SU-DHL-6 (cell line): Measurements from ENCODE around the gene C6orf89.

Source experiments
- CTCF ChIP-seq: fragments of 200-600 bp; sonication (generic); IDR thresholded peaks from one replicate; pipeline ENCODE4 v1.5.1; 2017; ENCODE audit warnings: antibody characterized with exemption, mild to moderate bottlenecking, low read length, moderate library complexity; ENCODE audit not compliant: insufficient read depth, poor library complexity, severe bottlenecking
- EZH2phosphoT487 ChIP-seq: fragments of 200-600 bp; sonication (generic), shearing (Covaris generic); conservative IDR thresholded peaks from 2 replicates; pipeline ENCODE4 v1.6.1; 2018; ENCODE audit warnings: mild to moderate bottlenecking, antibody characterized with exemption, low read length, moderate library complexity, mixed read lengths

DNA sequence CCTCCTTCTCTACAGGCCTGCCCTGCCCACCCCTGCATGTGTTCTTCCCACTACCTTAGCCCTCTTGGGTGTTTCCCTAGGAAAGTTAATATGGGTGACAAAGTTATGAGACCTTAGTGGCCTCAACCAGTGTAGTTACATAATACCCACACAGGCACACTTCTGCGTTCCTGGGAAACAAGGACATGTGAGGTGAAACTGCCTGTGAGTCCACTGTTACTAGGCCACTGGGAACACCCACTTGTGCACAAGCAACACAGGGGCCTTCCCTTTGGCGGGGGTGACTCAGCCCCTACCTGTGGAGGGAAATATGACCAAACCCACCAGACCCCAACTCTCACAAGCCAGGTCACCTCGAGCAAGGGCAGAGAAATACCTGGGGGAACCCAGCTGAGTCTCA lies 81.5 kb downstream of the C6orf89 start:
- TF ChIP-seq CTCF (no peak), EZH2phosphoT487 (no peak)
